Body of pancreas (tissue), 4 donors: ENCODE measurements around the gene ZDHHC3.

Experiments used
- POLR2A ChIP-seq, 3 donors: fragments of 450-650 bp; IDR thresholded peaks; one replicate each; pipeline ENCODE4 v1.6.1; 2016; ENCODE audit warnings: antibody characterized with exemption in 3 of 3, mild to moderate bottlenecking in 2 of 3
- TF ChIP-seq, protein P1 (sequence below), 7 experiments: fragments of 450-650 bp in 4 of 7; fragments of 200-600 bp in 3 of 7; sonication (generic) in 3 of 7; IDR thresholded peaks; one replicate each; pipeline ENCODE4 v1.5.1; 2016 to 2019; ENCODE audit warnings: antibody characterized with exemption in 7 of 7

DNA sequence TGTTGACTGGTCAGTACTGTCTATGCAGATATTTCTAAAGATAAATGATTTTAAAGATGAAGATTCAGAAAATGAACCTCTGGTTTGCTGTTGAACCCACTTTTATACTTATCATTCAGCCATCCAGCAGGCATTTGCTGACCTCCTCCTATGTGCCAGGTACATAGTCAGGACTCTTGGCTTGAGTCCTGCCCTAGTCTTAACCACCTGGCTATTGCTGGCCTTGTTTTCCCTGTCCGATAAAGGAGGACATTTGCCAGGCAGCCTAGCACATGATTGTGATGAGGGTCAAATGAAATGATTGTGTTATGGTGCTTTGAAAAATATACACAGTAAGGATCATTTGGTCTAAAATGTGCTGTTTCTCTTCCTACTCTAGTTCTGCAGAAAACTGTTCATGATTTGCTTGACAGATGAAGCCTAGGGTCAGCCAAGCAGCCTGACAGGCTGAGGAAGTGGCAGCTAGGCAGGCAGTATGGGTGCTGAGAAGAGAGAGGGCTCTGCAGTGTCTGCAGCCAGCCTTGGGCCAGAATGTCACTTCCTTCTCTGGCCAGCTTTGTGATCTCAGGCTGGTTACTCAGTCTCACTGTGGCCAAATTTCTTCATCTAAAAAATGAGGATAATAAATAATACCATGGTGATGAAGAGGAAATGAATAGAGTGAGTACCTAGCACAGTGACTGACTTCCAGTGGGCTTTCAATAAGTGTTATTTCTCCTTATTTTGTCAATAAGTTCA, 13.8 kb upstream of the ZDHHC3 start:
- TF ChIP-seq, protein P1, sequence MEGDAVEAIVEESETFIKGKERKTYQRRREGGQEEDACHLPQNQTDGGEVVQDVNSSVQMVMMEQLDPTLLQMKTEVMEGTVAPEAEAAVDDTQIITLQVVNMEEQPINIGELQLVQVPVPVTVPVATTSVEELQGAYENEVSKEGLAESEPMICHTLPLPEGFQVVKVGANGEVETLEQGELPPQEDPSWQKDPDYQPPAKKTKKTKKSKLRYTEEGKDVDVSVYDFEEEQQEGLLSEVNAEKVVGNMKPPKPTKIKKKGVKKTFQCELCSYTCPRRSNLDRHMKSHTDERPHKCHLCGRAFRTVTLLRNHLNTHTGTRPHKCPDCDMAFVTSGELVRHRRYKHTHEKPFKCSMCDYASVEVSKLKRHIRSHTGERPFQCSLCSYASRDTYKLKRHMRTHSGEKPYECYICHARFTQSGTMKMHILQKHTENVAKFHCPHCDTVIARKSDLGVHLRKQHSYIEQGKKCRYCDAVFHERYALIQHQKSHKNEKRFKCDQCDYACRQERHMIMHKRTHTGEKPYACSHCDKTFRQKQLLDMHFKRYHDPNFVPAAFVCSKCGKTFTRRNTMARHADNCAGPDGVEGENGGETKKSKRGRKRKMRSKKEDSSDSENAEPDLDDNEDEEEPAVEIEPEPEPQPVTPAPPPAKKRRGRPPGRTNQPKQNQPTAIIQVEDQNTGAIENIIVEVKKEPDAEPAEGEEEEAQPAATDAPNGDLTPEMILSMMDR (IDR thresholded peaks at IDR 0.05): no peak
- no peak for TF ChIP-seq POLR2A (IDR thresholded peaks at IDR 0.05)
